PC-9 (cell line): ENCODE measurements around the gene PADI3. TPM values are rescaled to one million over a fixed set of nuclear protein-coding genes. Genes with fewer than 3 reads are reported as not detected.

ENCODE experiments used
- BruUV-seq: library from RNA; stranded (reverse); fragments of 400-500 nt; replicated peaks from 2 replicates; lab custom pipeline; 2021; lab: Mats Ljungman, UMichigan
- CTCF ChIA-PET: fragments of 300-600 bp; sonication (Branson Sonifier 250); formaldehyde crosslinking; loops from one replicate; lab custom pipeline; 2022; ENCODE audit warnings: antibody characterized with exemption; lab: Charles Lee
- POLR2A ChIA-PET: fragments of 300-600 bp; sonication (Branson Sonifier 250); formaldehyde crosslinking; loops from one replicate; lab custom pipeline; 2022; ENCODE audit warnings: antibody characterized with exemption; ENCODE audit not compliant: unreplicated experiment; lab: Charles Lee
- DNase-seq, 2 experiments: peaks; one replicate each; pipeline versions ENCODE4 v3.0.0 to v3.0.0-alpha.2; 2015 to 2022; ENCODE audit warnings: mixed read lengths in 1 of 2
- H2AFZ ChIP-seq: fragments of 200-600 bp; sonication (generic); 2 replicates; pipeline ENCODE4 v1.8.1; 2017; ENCODE audit warnings: antibody characterized with exemption
- H3F3A ChIP-seq: fragments of 200-600 bp; sonication (generic); 2 replicates; pipeline ENCODE4 v1.8.1; 2017; ENCODE audit warnings: antibody characterized with exemption, mild to moderate bottlenecking, low read depth; ENCODE audit not compliant: insufficient read depth
- H3K27ac ChIP-seq: fragments of 200-600 bp; sonication (generic); 2 replicates; pipeline ENCODE4 v1.6.1; 2016; ENCODE audit warnings: mixed run types
- H3K27me3 ChIP-seq: fragments of 200-600 bp; sonication (generic); 2 replicates; pipeline ENCODE4 v1.6.1; 2016; ENCODE audit warnings: low read depth, mixed run types; ENCODE audit not compliant: insufficient read depth
- H3K36me3 ChIP-seq: fragments of 200-600 bp; sonication (generic); 2 replicates; pipeline ENCODE4 v1.6.1; 2016; ENCODE audit warnings: low read depth, mixed run types
- H3K4me1 ChIP-seq: fragments of 200-600 bp; sonication (generic); replicated peaks from 2 replicates; pipeline ENCODE4 v1.6.1; 2016; ENCODE audit warnings: mixed run types; ENCODE audit not compliant: insufficient read depth
- H3K4me2 ChIP-seq: fragments of 200-600 bp; sonication (generic); 2 replicates; pipeline ENCODE4 v1.6.1; 2017; ENCODE audit warnings: mixed run types
- H3K4me3 ChIP-seq: fragments of 200-600 bp; sonication (generic); 2 replicates; pipeline ENCODE4 v1.6.1; 2016; ENCODE audit warnings: mixed run types
- H3K79me2 ChIP-seq: fragments of 200-600 bp; sonication (generic); 2 replicates; pipeline ENCODE4 v1.6.1; 2017; ENCODE audit warnings: low read depth, mixed run types
- H3K9me2 ChIP-seq: fragments of 200-600 bp; sonication (generic); 2 replicates; pipeline ENCODE4 v1.8.1; 2017; ENCODE audit warnings: mild to moderate bottlenecking; ENCODE audit not compliant: insufficient read depth
- H3K9me3 ChIP-seq: fragments of 200-600 bp; sonication (generic); 2 replicates; pipeline ENCODE4 v1.8.1; 2016; ENCODE audit warnings: low read depth; ENCODE audit not compliant: insufficient read depth
- H4K20me1 ChIP-seq: fragments of 200-600 bp; sonication (generic); 2 replicates; pipeline ENCODE4 v1.8.1; 2017; ENCODE audit not compliant: insufficient read depth
- CTCF ChIP-seq: fragments of 200-600 bp; sonication (generic); conservative IDR thresholded peaks from 2 replicates; pipeline ENCODE4 v1.6.1; 2017; ENCODE audit warnings: mixed run types, antibody characterized with exemption, mild to moderate bottlenecking, moderate library complexity
- EZH2 ChIP-seq: fragments of 200-600 bp; sonication (generic); IDR thresholded peaks from 2 replicates; pipeline ENCODE4 v1.8.0; 2017; ENCODE audit warnings: antibody characterized with exemption, low read depth
- intact Hi-C: fragments of 100-400 bp; cut with micrococcal nuclease; formaldehyde crosslinking; loops from one replicate; pipeline ENCODE4 v1.10.0; 2022; ENCODE audit not compliant: unreplicated experiment
- total RNA-seq: library from RNA; stranded (reverse); gene quantifications from 2 replicates; pipeline ENCODE4 v1.2.3, GENCODE V29; 2021

The PADI3 gene
- total RNA-seq, 1 experiment from 2014 or later, result 5.0 TPM

GRCh38 chr1:17215545-17215890 lies 33.4 kb upstream of the PADI3 start:
- TF ChIP-seq CTCF, result no peak
- ChIA-PET CTCF (interaction anchor here (0.6 to 1.8 kb wide), 2 partner anchors 11 to 21 kb away, joined by 3 to 7 read pairs; no protein-coding TSS in a partner anchor), POLR2A (interaction anchor here (0.6 to 2.4 kb wide), 6 partner anchors 14 to 86 kb away, joined by 4 to 17 read pairs (median 6); no protein-coding TSS in a partner anchor)
- peaks cover 63% of the 10 kb centered on the region for H3K4me1 ChIP-seq
- no peaks in the 10 kb centered on the region for H3K9me2 ChIP-seq
- intact Hi-C loops, result loop anchor here (1.0 kb wide), 5 partner anchors 13 to 87 kb away; no protein-coding TSS in a partner anchor
- no peaks in the 10 kb centered on the region for H3K9me3 ChIP-seq
- no peaks in the 10 kb centered on the region; the same call in 1 of the 2 replicates for H3K36me3 ChIP-seq
- no peak overlapping the region for H2AFZ ChIP-seq
- peak; percentile 64 to 72 for DNase-seq
- BruUV-seq, result no TSS peak
- H4K20me1 ChIP-seq, result no peaks in the 10 kb centered on the region
- peak overlapping the region; percentile 70 for H3K4me2 ChIP-seq
- H3F3A ChIP-seq, result peaks cover 43% of the 10 kb centered on the region
- H3K4me3 ChIP-seq, result peak overlapping the region; percentile 32; the same call in 1 of the 2 replicates
- peaks cover 82% of the 10 kb centered on the region for H3K79me2 ChIP-seq
- peak overlapping the region; percentile 95 for H3K27ac ChIP-seq
- H3K27me3 ChIP-seq, result no peaks in the 10 kb centered on the region

GRCh38 chr1:17216078-17216477 lies 32.8 kb upstream of the PADI3 start:
- CTCF ChIA-PET, result interaction anchor here (1.8 kb wide), 1 partner anchor 21 kb away, joined by 7 read pairs; no protein-coding TSS in a partner anchor
- H3K27ac ChIP-seq, result peak overlapping the region; percentile 95

GRCh38 chr1:17217607-17218006 lies 31.3 kb upstream of the PADI3 start:
- no peak overlapping the region for H3K4me3 ChIP-seq
- H3K4me1 ChIP-seq, result peaks cover 42% of the 10 kb centered on the region
- no peaks in the 10 kb centered on the region for H3K9me2 ChIP-seq
- BruUV-seq, result no TSS peak
- H3F3A ChIP-seq, result peaks cover 28% of the 10 kb centered on the region
- ChIA-PET POLR2A (no interaction called here), CTCF (no interaction called here)
- H3K36me3 ChIP-seq, result no peaks in the 10 kb centered on the region; the same call in 1 of the 2 replicates
- DNase-seq, result no peak
- no peak overlapping the region for H3K4me2 ChIP-seq
- TF ChIP-seq CTCF (no peak), EZH2 (no peak)
- H3K9me3 ChIP-seq, result no peaks in the 10 kb centered on the region
- H2AFZ ChIP-seq, result no peak overlapping the region
- no peaks in the 10 kb centered on the region for H4K20me1 ChIP-seq
- H3K79me2 ChIP-seq, result peaks cover 68% of the 10 kb centered on the region
- intact Hi-C loops, result no loop called here
- no peak overlapping the region for H3K27ac ChIP-seq
- no peaks in the 10 kb centered on the region for H3K27me3 ChIP-seq

More at GRCh38 chr1:17216078-17216477, 32.8 kb upstream of the PADI3 start:
- TF ChIP-seq CTCF (no peak), EZH2 (no peak)
- Histone ChIP-seq H3K4me2 (peak overlapping the region; percentile 70), H3K36me3 (no peaks in the 10 kb centered on the region; the same call in 1 of the 2 replicates), H3F3A (peaks cover 42% of the 10 kb centered on the region), H3K4me1 (peaks cover 57% of the 10 kb centered on the region), H2AFZ (no peak overlapping the region), H3K27me3 (no peaks in the 10 kb centered on the region), H3K9me2 (no peaks in the 10 kb centered on the region), H3K4me3 (no peak overlapping the region), H3K79me2 (peaks cover 77% of the 10 kb centered on the region), H3K9me3 (no peaks in the 10 kb centered on the region), H4K20me1 (no peaks in the 10 kb centered on the region)
- no TSS peak for BruUV-seq
- POLR2A ChIA-PET, result interaction anchor here (2.1 to 2.4 kb wide), 2 partner anchors 15 to 17 kb away, joined by 13 to 17 read pairs; no protein-coding TSS in a partner anchor
- no peak for DNase-seq
- intact Hi-C loops, result no loop called here
